Measurements from ENCODE around the gene C10orf95. TPM values are rescaled to one million over a fixed set of nuclear protein-coding genes. Genes with fewer than 3 reads are reported as not detected.

Gene C10orf95
- total and polyA plus RNA-seq, 2 of the 13 experiments (the other 11 are each of a cell fraction or from before 2014, with no cell fraction given), result 0.05 to 0.07 TPM

DNA sequence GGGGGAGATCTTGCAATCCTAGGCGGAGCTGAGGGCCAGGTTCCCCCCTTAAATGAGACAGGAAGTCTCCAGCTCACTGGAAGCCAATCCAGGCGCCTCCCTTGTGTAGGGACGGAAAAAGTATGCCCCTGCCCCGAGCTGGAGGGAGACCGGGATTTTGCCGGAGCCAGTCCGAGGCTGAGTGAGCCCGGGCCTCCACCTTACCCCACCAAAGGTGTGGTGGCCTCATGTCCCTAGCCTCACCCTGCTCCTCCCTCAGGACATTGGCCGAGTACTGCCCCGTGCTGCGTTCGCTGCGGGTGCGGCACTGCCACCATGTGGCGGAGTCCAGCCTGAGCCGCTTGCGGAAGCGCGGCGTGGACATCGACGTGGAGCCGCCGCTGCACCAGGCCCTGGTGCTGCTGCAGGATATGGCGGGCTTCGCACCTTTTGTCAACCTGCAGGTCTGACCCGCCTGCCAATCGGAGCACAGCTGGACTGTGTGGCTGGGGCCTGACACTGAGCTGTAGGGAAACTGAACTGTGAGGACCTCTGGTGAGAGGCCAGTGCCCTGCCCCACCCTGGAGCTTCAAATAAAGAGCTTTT, 28.7 kb downstream of the C10orf95 start (continued):
- TF ChIP-seq SRSF9 (IDR thresholded peaks at IDR 0.05; ENCODE audit: borderline replicate concordance, insufficient read depth, low read depth, low read length, poor library complexity, severe bottlenecking) (no peak), SATB2 (CRISPR knock-in tag; IDR thresholded peaks at IDR 0.05) (0 out of 2 replicates have a peak, but pooled peaks have one; percentile 17), MAZ (IDR thresholded peaks at IDR 0.05; ENCODE audit: borderline replicate concordance, low read depth, low read length) (no peak), MAZ (CRISPR knock-in tag; IDR thresholded peaks at IDR 0.05; ENCODE audit: low read depth) (peak; percentile 61; the same call in 1 of the 2 replicates), ZNF670 (CRISPR knock-in tag; IDR thresholded peaks at IDR 0.05; ENCODE audit: borderline replicate concordance) (peak; percentile 79; the same call in 1 of the 2 replicates), PTBP1 (IDR thresholded peaks at IDR 0.05; ENCODE audit: low read depth, low read length, poor library complexity, severe bottlenecking) (no peak), HMG20B (CRISPR knock-in tag; conservative IDR thresholded peaks at IDR 0.05) (no peak), CEBPG (CRISPR knock-in tag; IDR thresholded peaks at IDR 0.05) (peak; percentile 47; the same call in 1 of the 2 replicates), ZNF280B (CRISPR knock-in tag; IDR thresholded peaks at IDR 0.05; ENCODE audit: borderline replicate concordance) (peak; percentile 90), ZNF543 (CRISPR knock-in tag; IDR thresholded peaks at IDR 0.05) (peak; percentile 84; the same call in 1 of the 2 replicates), ATF2 (CRISPR knock-in tag; IDR thresholded peaks at IDR 0.05) (0 out of 2 replicates have a peak, but pooled peaks have one; percentile 25), MED13 (CRISPR knock-in tag; IDR thresholded peaks at IDR 0.05) (no peak), NFATC3 (CRISPR knock-in tag; IDR thresholded peaks at IDR 0.05) (no peak), DMAP1 (CRISPR knock-in tag; IDR thresholded peaks at IDR 0.05) (peak; percentile 84), ATF3 (CRISPR knock-in tag; IDR thresholded peaks at IDR 0.05) (peak; percentile 56), ISL2 (CRISPR knock-in tag; IDR thresholded peaks at IDR 0.05) (peak; percentile 65)
- TF ChIP-seq, protein P1, sequence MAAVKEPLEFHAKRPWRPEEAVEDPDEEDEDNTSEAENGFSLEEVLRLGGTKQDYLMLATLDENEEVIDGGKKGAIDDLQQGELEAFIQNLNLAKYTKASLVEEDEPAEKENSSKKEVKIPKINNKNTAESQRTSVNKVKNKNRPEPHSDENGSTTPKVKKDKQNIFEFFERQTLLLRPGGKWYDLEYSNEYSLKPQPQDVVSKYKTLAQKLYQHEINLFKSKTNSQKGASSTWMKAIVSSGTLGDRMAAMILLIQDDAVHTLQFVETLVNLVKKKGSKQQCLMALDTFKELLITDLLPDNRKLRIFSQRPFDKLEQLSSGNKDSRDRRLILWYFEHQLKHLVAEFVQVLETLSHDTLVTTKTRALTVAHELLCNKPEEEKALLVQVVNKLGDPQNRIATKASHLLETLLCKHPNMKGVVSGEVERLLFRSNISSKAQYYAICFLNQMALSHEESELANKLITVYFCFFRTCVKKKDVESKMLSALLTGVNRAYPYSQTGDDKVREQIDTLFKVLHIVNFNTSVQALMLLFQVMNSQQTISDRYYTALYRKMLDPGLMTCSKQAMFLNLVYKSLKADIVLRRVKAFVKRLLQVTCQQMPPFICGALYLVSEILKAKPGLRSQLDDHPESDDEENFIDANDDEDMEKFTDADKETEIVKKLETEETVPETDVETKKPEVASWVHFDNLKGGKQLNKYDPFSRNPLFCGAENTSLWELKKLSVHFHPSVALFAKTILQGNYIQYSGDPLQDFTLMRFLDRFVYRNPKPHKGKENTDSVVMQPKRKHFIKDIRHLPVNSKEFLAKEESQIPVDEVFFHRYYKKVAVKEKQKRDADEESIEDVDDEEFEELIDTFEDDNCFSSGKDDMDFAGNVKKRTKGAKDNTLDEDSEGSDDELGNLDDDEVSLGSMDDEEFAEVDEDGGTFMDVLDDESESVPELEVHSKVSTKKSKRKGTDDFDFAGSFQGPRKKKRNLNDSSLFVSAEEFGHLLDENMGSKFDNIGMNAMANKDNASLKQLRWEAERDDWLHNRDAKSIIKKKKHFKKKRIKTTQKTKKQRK (IDR thresholded peaks at IDR 0.05; ENCODE audit: low read length), result no peak
- TF ChIP-seq, protein P2, sequence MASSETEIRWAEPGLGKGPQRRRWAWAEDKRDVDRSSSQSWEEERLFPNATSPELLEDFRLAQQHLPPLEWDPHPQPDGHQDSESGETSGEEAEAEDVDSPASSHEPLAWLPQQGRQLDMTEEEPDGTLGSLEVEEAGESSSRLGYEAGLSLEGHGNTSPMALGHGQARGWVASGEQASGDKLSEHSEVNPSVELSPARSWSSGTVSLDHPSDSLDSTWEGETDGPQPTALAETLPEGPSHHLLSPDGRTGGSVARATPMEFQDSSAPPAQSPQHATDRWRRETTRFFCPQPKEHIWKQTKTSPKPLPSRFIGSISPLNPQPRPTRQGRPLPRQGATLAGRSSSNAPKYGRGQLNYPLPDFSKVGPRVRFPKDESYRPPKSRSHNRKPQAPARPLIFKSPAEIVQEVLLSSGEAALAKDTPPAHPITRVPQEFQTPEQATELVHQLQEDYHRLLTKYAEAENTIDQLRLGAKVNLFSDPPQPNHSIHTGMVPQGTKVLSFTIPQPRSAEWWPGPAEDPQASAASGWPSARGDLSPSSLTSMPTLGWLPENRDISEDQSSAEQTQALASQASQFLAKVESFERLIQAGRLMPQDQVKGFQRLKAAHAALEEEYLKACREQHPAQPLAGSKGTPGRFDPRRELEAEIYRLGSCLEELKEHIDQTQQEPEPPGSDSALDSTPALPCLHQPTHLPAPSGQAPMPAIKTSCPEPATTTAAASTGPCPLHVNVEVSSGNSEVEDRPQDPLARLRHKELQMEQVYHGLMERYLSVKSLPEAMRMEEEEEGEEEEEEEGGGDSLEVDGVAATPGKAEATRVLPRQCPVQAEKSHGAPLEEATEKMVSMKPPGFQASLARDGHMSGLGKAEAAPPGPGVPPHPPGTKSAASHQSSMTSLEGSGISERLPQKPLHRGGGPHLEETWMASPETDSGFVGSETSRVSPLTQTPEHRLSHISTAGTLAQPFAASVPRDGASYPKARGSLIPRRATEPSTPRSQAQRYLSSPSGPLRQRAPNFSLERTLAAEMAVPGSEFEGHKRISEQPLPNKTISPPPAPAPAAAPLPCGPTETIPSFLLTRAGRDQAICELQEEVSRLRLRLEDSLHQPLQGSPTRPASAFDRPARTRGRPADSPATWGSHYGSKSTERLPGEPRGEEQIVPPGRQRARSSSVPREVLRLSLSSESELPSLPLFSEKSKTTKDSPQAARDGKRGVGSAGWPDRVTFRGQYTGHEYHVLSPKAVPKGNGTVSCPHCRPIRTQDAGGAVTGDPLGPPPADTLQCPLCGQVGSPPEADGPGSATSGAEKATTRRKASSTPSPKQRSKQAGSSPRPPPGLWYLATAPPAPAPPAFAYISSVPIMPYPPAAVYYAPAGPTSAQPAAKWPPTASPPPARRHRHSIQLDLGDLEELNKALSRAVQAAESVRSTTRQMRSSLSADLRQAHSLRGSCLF (CRISPR knock-in tag; IDR thresholded peaks at IDR 0.05; ENCODE audit: borderline replicate concordance), result no peak
